NCI-H2171 (cell line): ENCODE measurements around the gene TCERG1L.
"Not testable (repeated sequence)": the region's sequence is repeated elsewhere in the genome, so short reads cannot be mapped to it uniquely, and the experiment has no call there.

Source experiments
- DNase-seq: peaks from one replicate; lab custom pipeline; 2025; lab: John Stamatoyannopoulos, UW

TCERG1L gene

GRCh38 chr10:131184503-131184902 lies 127.0 kb downstream of the TCERG1L start:
- DNase-seq: no peak

- no peak for DNase-seq
Observed at GRCh38 chr10:131183546-131184045, 127.9 kb downstream of the TCERG1L start.

- DNase-seq: no peak
Observed at GRCh38 chr10:131181456-131181855, 130.1 kb downstream of the TCERG1L start.

- no peak for DNase-seq
Observed at GRCh38 chr10:131180740-131181415, 130.6 kb downstream of the TCERG1L start.

GRCh38 chr10:131180086-131180485 lies 131.4 kb downstream of the TCERG1L start:
- no peak for DNase-seq

- DNase-seq: no peak
Observed at GRCh38 chr10:131179361-131179760, 132.2 kb downstream of the TCERG1L start.

GRCh38 chr10:131178521-131179331 lies 132.8 kb downstream of the TCERG1L start:
- peak; percentile 55 for DNase-seq

GRCh38 chr10:131177431-131178327 lies 133.8 kb downstream of the TCERG1L start:
- peak; percentile 17 for DNase-seq

- DNase-seq: no peak
Observed at GRCh38 chr10:131176907-131177306, 134.6 kb downstream of the TCERG1L start.

GRCh38 chr10:131176324-131176723 lies 135.2 kb downstream of the TCERG1L start:
- DNase-seq: not testable (repeated sequence)

GRCh38 chr10:131175891-131176290 lies 135.6 kb downstream of the TCERG1L start:
- no peak for DNase-seq

GRCh38 chr10:131174651-131175540 lies 136.6 kb downstream of the TCERG1L start:
- DNase-seq: no peak

- DNase-seq: no peak
Observed at GRCh38 chr10:131174211-131174565, 137.3 kb downstream of the TCERG1L start.

- DNase-seq: no peak
Observed at GRCh38 chr10:131173484-131174210, 137.9 kb downstream of the TCERG1L start.

GRCh38 chr10:131172433-131172832 lies 139.1 kb downstream of the TCERG1L start:
- no peak for DNase-seq

- no peak for DNase-seq
Observed at GRCh38 chr10:131169146-131169545, 142.4 kb downstream of the TCERG1L start.

GRCh38 chr10:131168238-131168875 lies 143.2 kb downstream of the TCERG1L start:
- DNase-seq: no peak

GRCh38 chr10:131167036-131167860 lies 144.3 kb downstream of the TCERG1L start:
- no peak for DNase-seq

- no peak for DNase-seq
Observed at GRCh38 chr10:131166486-131166885, 145.0 kb downstream of the TCERG1L start.
